ENCODE results near the gene IFNGR1. TPM values are rescaled to one million over a fixed set of nuclear protein-coding genes. Genes with fewer than 3 reads are reported as not detected.

Gene IFNGR1
- total RNA-seq, 1 experiment from 2014 or later = 25.5 TPM

DNA sequence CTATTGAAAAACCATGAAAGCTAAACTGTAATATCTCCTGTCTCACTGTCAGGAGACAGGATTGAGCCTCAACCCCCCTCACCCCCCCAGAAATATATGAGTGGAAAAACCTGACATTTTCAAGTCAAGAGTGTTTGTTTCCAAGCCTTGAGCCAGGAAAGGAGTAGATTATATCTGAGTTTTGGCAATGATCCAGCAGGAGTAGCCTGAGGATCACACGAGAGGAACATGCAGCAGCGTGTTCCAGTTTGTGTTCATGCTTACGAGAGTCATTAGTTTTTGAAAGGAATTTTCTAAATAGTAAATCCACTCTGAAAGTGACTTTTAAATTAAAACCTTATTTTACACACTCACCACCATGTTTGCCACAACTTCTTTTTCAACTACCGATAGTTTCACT, 61.6 kb downstream of the IFNGR1 start:
- DNase-seq (ENCODE audit: extremely low read depth, low read depth) = no peak

DNA sequence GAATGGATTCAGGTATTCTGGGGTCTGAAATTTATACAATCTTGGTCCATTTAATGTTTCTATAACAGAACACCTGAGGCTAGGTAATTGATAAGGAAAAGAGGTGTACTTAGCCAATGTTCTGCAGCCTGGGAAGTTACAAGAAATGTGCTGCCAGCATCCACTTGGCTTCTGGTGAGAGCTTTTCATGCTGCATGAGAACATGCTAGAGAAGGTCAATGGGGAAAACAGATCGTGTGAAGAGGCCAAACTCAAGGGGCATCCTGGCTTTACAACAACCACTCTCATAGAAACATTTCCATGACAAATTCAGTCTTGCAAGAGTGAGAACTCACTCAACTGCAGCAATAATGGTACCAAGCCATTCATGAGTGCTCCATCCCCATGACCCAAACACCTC, 62.5 kb downstream of the IFNGR1 start:
- no peak for DNase-seq (ENCODE audit: extremely low read depth, low read depth)

DNA sequence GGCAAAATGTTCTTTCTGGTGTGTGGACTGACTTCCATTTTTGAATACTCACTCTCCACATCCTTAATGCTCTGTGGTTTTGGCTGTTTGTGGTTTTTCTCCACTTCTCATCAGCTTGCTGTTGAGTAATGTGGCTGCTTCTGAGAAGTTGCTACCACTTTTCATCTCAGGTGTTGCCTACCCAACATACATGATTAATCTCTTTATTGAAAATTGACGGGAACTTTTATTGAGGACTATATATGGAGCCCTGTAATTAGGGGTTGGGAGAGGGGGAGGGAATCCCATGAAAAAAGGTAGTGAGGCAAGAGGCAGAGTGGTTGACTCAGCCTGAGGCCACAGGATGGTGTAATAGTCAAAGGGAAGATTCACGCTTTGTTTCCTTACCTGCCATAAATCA, 63.4 kb downstream of the IFNGR1 start:
- DNase-seq (ENCODE audit: extremely low read depth, low read depth) = no peak

DNA sequence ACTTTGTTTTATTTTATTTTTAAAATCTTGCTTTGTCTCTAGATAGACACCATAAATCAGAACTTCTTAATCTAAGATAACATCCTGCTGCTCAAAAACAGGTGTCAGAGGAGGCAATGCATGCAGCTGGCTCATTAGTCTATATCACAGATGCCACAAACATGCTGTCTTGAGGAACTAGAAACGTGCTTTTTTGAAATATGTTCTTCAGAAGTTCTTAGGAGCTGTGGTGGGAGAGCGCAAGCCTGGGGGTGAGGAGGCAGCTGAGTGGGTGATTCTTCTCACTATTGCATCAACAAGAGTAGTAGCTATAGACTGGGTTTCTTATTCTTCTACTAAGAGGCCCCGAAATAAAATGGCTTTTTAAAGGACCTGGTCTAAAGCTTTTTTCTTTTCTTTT, 69.1 kb downstream of the IFNGR1 start:
- DNase-seq (ENCODE audit: extremely low read depth, low read depth) = no peak

DNA sequence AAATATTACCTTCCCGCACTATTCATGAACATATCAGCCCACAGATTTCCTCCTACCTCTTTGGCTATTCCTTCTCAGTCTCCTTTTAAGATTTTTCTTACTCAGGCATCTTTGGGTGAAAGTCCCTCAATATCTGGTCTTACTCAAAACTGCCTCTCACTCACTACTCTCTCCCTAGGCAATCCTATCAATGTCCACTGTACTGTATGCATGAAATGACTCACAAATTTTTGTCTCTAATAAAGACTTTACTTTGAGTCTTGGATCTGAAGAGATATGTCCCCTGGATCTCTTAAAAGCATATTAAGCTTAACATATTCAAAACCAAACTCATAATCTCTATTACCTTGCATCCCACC, 70.2 kb downstream of the IFNGR1 start:
- no peak for DNase-seq (ENCODE audit: extremely low read depth, low read depth)

DNA sequence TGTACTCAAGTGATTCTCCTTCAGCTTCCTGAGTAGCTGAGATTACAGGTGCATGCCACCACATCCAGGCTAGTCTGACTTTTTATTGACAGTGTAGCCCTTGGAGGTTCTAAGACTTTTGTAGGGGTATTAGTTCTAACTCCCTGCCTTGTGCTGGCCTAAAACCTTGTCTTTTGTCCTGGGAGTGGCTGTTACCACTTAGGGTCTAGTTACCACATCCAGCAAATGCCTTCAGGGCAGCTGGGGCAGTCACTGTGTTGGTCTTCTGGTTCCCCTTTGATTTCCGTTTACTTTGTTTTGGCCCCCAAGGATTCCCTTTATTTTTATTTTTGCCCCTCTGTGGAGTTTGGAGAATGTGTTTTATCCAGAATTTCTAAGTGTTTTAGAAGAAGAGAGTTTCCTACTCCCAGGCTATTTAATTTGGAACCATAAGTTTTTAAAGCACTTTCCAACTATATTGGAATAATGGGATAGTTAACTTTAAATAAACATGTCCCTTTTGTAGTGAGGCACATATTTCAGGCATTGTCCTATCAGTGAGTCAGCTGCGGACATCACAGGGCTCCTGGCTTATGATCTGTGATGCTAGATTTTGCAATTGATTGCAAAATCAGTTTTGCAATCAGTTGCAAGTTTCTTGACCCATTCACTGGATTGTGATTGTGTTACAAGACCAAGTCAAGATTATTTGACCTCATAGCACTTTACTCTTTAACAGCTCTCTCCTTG, 70.7 kb downstream of the IFNGR1 start:
- peak; percentile 40 for DNase-seq (ENCODE audit: extremely low read depth, low read depth)

Other genes starting within 250 kb of the IFNGR1 start
- gene IL20RA, start 174.4 kb downstream of the IFNGR1 start, total RNA-seq (2014; rRNA removed; shearing (Covaris generic)) = 0.02 TPM in 1 of 2 replicates, not detected in the other
- gene IL22RA2, start 45.7 kb downstream of the IFNGR1 start, total RNA-seq (2014; rRNA removed; shearing (Covaris generic)) = not detected in 2 replicates

Measured in NCI-H460 (cell line).